GM12874 (cell line): ENCODE data around the gene ARID3C.

Experiments
- CTCF ChIP-seq: IDR thresholded peaks from 2 replicates; pipeline ENCODE4 v1.5.1; 2011; ENCODE audit warnings: low read depth, mild to moderate bottlenecking, control low read depth, low read length, moderate library complexity; ENCODE audit not compliant: insufficient read depth

Gene ARID3C

GRCh38 chr9:34665381-34666250 lies 36.8 kb upstream of the ARID3C start:
- TF ChIP-seq CTCF, result no peak

- no peak for TF ChIP-seq CTCF
These were observed 36.2 kb upstream of the ARID3C start for GRCh38 chr9:34665067-34665380.

- TF ChIP-seq CTCF, result peak; percentile 97
These were observed 35.6 kb upstream of the ARID3C start for GRCh38 chr9:34664281-34665066.

GRCh38 chr9:34663303-34663605 lies 34.4 kb upstream of the ARID3C start:
- TF ChIP-seq CTCF, result no peak

GRCh38 chr9:34662526-34663302 lies 33.8 kb upstream of the ARID3C start, which contains the start of gene CCL27:
TSS of gene CCL27 (minus strand) at chr9:34662657. CDS start at chr9:34662633, 24 bp downstream.
- TF ChIP-seq CTCF, result no peak

GRCh38 chr9:34659592-34660253 lies 30.9 kb upstream of the ARID3C start:
- TF ChIP-seq CTCF, result no peak
